Measurements from ENCODE around the gene PPARD. TPM values are rescaled to one million over a fixed set of nuclear protein-coding genes. Genes with fewer than 3 reads are reported as not detected.

PPARD gene
- total and polyA plus RNA-seq, 2 of the 13 experiments (the other 11 are each of a cell fraction or from before 2014, with no cell fraction given) = 6.1 to 13.3 TPM

GRCh38 chr6:35453236-35453635, 110.9 kb downstream of the PPARD start:
- DNase-seq (ENCODE audit: low spot score) (no peak), FAIRE-seq (no peak), ATAC-seq (no peak)
- in situ Hi-C loops (cut with HindIII; ENCODE audit: extremely low pct_ligation_motif_present, low pct_unique_long_range_greater_than_20kb) = loop anchor here (5.0 kb wide), 1 partner anchor 111 kb away; the partner anchor contains the start of gene PPARD
- Histone ChIP-seq H3K9me3 (ENCODE audit: low read length) (no peaks in the 10 kb centered on the region), H3K4me2 (ENCODE audit: low read depth, low read length) (peak overlapping the region; percentile 95), H3K79me2 (ENCODE audit: insufficient read depth, low read length) (no peaks in the 10 kb centered on the region), H3K4me3 (replicated peaks in 1 of 3; ENCODE audit: insufficient read depth in 1 of 3, low read depth in 2 of 3, low read length in 3 of 3) (peak overlapping the region in 2 of 3 experiments; percentile 56 to 77; a peak in 4 of 6 replicates), H3K9ac (ENCODE audit: insufficient read depth, low read depth, low read length) (peak overlapping the region; percentile 60; the same call in 1 of the 2 replicates), H4K20me1 (ENCODE audit: insufficient read depth, low read length) (no peaks in the 10 kb centered on the region), H3K4me1 (ENCODE audit: insufficient read depth, low read length) (peaks cover 49% of the 10 kb centered on the region), H2AFZ (ENCODE audit: low read length) (peak overlapping the region; percentile 18), H3K27ac (ENCODE audit: extremely low read length, insufficient read depth, low read length) (no peak overlapping the region), H3K36me3 (replicated peaks in 1 of 2; ENCODE audit: control insufficient read depth in 1 of 2, insufficient read depth in 2 of 2, low read length in 2 of 2) (peaks cover 8 to 16% of the 10 kb centered on the region in 2 experiments; a peak in 4 of 5 replicates), H3K27me3 (ENCODE audit: control insufficient read depth in 1 of 2, insufficient read depth in 2 of 2, low read length in 2 of 2) (peaks cover 2 to 22% of the 10 kb centered on the region in 2 experiments; a peak in 2 of 5 replicates)
- WGBS (ENCODE audit: low lambda C conversion rate) = 42% methylated on average over 3 of the region's 3 CpGs
- TF ChIP-seq ZNF543 (CRISPR knock-in tag; IDR thresholded peaks at IDR 0.05) (0 out of 2 replicates have a peak, but pooled peaks have one; percentile 9), ETV6 (CRISPR knock-in tag; conservative IDR thresholded peaks at IDR 0.05) (no peak), SNAPC5 (CRISPR knock-in tag; IDR thresholded peaks at IDR 0.05; ENCODE audit: borderline replicate concordance) (no peak), ZNF879 (CRISPR knock-in tag; IDR thresholded peaks at IDR 0.05) (no peak)
- CTCF ChIA-PET (ENCODE audit: low intra/inter-chr PET ratio, low total read pairs) = interaction anchor here (5.1 kb wide), 1 partner anchor 112 kb away, joined by 87 read pairs; the partner anchor contains the start of gene PPARD
- intact Hi-C loops (cut with micrococcal nuclease; ENCODE audit: unreplicated experiment) = no loop called here
- BruUV-seq (replicated peaks) = TSS peak; percentile 68
- POLR2A ChIA-PET = interaction anchor here (1.2 to 1.7 kb wide), 2 partner anchors 15 to 19 kb away, joined by 3 to 15 read pairs; partner anchors contain the start of gene RPL10A

GRCh38 chr6:35454391-35455110, 112.2 kb downstream of the PPARD start:
- Histone ChIP-seq H3K4me2 (ENCODE audit: low read depth, low read length) (no peak overlapping the region), H3K4me1 (ENCODE audit: insufficient read depth, low read length) (peaks cover 40% of the 10 kb centered on the region), H3K9ac (ENCODE audit: insufficient read depth, low read depth, low read length) (no peak overlapping the region), H3K79me2 (ENCODE audit: insufficient read depth, low read length) (no peaks in the 10 kb centered on the region), H3K27me3 (ENCODE audit: control insufficient read depth in 1 of 2, insufficient read depth in 2 of 2, low read length in 2 of 2) (peaks cover 2 to 21% of the 10 kb centered on the region in 2 experiments; a peak in 2 of 5 replicates), H3K36me3 (replicated peaks in 1 of 2; ENCODE audit: control insufficient read depth in 1 of 2, insufficient read depth in 2 of 2, low read length in 2 of 2) (peaks cover 10 to 23% of the 10 kb centered on the region in 2 experiments; a peak in 4 of 5 replicates), H2AFZ (ENCODE audit: low read length) (no peak overlapping the region), H3K27ac (ENCODE audit: extremely low read length, insufficient read depth, low read length) (no peak overlapping the region), H4K20me1 (ENCODE audit: insufficient read depth, low read length) (no peaks in the 10 kb centered on the region), H3K9me3 (ENCODE audit: low read length) (no peaks in the 10 kb centered on the region), H3K4me3 (replicated peaks in 1 of 3; ENCODE audit: insufficient read depth in 1 of 3, low read depth in 2 of 3, low read length in 3 of 3) (no peak overlapping the region)
- no TSS peak for BruUV-seq (replicated peaks)
- DNase-seq (ENCODE audit: low spot score) (no peak), ATAC-seq (no peak), FAIRE-seq (no peak)
- intact Hi-C loops (cut with micrococcal nuclease; ENCODE audit: unreplicated experiment) (no loop called here), in situ Hi-C loops (cut with HindIII; ENCODE audit: extremely low pct_ligation_motif_present, low pct_unique_long_range_greater_than_20kb) (loop anchor here (5.0 kb wide), 1 partner anchor 112 kb away; the partner anchor contains the start of gene PPARD)
- WGBS (ENCODE audit: low lambda C conversion rate) = over 99% methylated on average over 9 of the region's 9 CpGs
- CTCF ChIA-PET (ENCODE audit: low intra/inter-chr PET ratio, low total read pairs) = no interaction called here
- POLR2A ChIA-PET = no interaction called here
- TF ChIP-seq TEF (CRISPR knock-in tag; IDR thresholded peaks at IDR 0.05) (no peak), JUND (CRISPR knock-in tag; IDR thresholded peaks at IDR 0.05) (no peak), FOXO1 (CRISPR knock-in tag; IDR thresholded peaks at IDR 0.05) (no peak), TMF1 (CRISPR knock-in tag; IDR thresholded peaks at IDR 0.05; ENCODE audit: low read depth) (no peak), ZNF691 (CRISPR knock-in tag; IDR thresholded peaks at IDR 0.05; ENCODE audit: borderline replicate concordance, low read depth) (no peak), ZBTB25 (CRISPR knock-in tag; IDR thresholded peaks at IDR 0.05) (no peak), HOXA7 (CRISPR knock-in tag; IDR thresholded peaks at IDR 0.05) (no peak), MTA3 (CRISPR knock-in tag; IDR thresholded peaks at IDR 0.05) (no peak)

Measured in HepG2 (cell line).